GM23248 (cell line): ENCODE results near the gene LSAMP.

Source experiments
- EZH2 ChIP-seq: fragments of 200-600 bp; sonication (generic); IDR thresholded peaks from 2 replicates; pipeline ENCODE4 v1.6.1; 2018; ENCODE audit warnings: antibody characterized with exemption, mild to moderate bottlenecking; ENCODE audit not compliant: insufficient read depth, poor library complexity, severe bottlenecking
- EZH2phosphoT487 ChIP-seq: fragments of 200-600 bp; sonication (generic); IDR thresholded peaks from 2 replicates; pipeline ENCODE4 v1.6.1; 2018; ENCODE audit warnings: antibody characterized with exemption, moderate library complexity, mild to moderate bottlenecking, low read depth; ENCODE audit not compliant: insufficient read depth

DNA sequence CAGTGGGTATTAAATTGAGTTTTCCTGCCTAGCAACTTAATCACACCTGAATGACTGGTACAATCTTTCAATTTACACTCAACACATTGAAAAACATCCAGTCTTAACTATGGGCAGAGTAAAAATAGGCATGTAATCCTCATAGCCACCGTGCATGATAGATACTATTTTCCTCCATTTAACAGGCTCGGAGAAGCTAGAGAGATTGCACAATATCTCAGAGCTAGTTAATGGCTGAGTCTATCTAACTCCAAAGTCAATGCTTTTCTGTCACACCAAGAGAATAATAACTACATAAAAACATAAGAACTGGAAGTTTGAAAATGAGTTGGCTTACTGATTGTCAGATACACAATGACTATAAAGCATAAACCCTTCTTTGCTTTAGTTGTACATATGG, 36.8 kb downstream of the LSAMP start:
- TF ChIP-seq EZH2, result no peak
- TF ChIP-seq EZH2phosphoT487, result no peak
